Keratinocyte (primary cell): Measurements from ENCODE around the gene DIAPH2. TPM values are rescaled to one million over a fixed set of nuclear protein-coding genes. Genes with fewer than 3 reads are reported as not detected.

Experiments
- DNase-seq: peaks from one replicate; pipeline ENCODE4 v3.0.0-alpha.2; 2011; ENCODE audit warnings: low read depth, missing footprints, low spot score
- FAIRE-seq: peaks from 2 replicates; lab custom pipeline; 2011; peaks lifted over from hg19 to GRCh38; lab: Jason Lieb, UNC
- H2AFZ ChIP-seq: 2 replicates; pipeline ENCODE4 v1.6.0; 2012; ENCODE audit warnings: low read length, control low read depth, inconsistent platforms; ENCODE audit not compliant: control insufficient read depth
- H3K27ac ChIP-seq: 2 replicates; pipeline ENCODE4 v1.5.1; 2011; ENCODE audit warnings: low read length; ENCODE audit not compliant: control insufficient read depth, insufficient read depth
- H3K27me3 ChIP-seq: 3 replicates; pipeline ENCODE4 v1.6.0; 2011; ENCODE audit warnings: low read length; ENCODE audit not compliant: control insufficient read depth, insufficient read depth; ENCODE audit errors: extremely low read depth
- H3K36me3 ChIP-seq, 2 experiments: 2 replicates in 1 of 2; 3 replicates in 1 of 2; pipeline ENCODE4 v1.5.1; 2011; ENCODE audit warnings: low read length in 2 of 2, mild to moderate bottlenecking in 1 of 2; ENCODE audit not compliant: control insufficient read depth in 2 of 2, insufficient read depth in 2 of 2; ENCODE audit errors: extremely low read depth in 1 of 2
- H3K4me1 ChIP-seq: 3 replicates; pipeline ENCODE4 v1.5.1; 2011; ENCODE audit warnings: low read length; ENCODE audit not compliant: control insufficient read depth, insufficient read depth; ENCODE audit errors: extremely low read depth
- H3K4me2 ChIP-seq: 3 replicates; pipeline ENCODE4 v1.6.0; 2011; ENCODE audit warnings: low read depth, low read length; ENCODE audit not compliant: control insufficient read depth, insufficient read depth; ENCODE audit errors: extremely low read depth
- H3K4me3 ChIP-seq, 3 experiments: fragments of 200-600 bp in 1 of 3; sonication (generic) in 1 of 3; 2 replicates in 2 of 3; 3 replicates in 1 of 3; pipeline ENCODE4 v1.5.1; 2011 to 2016; ENCODE audit warnings: low read length in 3 of 3, mild to moderate bottlenecking in 3 of 3, control low read depth in 2 of 3, inconsistent platforms in 1 of 3, low read depth in 1 of 3, mixed read lengths in 1 of 3, mixed run types in 1 of 3, moderate library complexity in 1 of 3; ENCODE audit not compliant: control insufficient read depth in 2 of 3, insufficient read depth in 2 of 3; ENCODE audit errors: extremely low read depth in 1 of 3
- H3K79me2 ChIP-seq: 2 replicates; pipeline ENCODE4 v1.6.0; 2012; ENCODE audit warnings: low read length; ENCODE audit not compliant: control insufficient read depth, insufficient read depth
- H3K9ac ChIP-seq: 3 replicates; pipeline ENCODE4 v1.6.0; 2011; ENCODE audit warnings: low read length; ENCODE audit not compliant: control insufficient read depth, insufficient read depth; ENCODE audit errors: extremely low read depth
- H3K9me1 ChIP-seq: 3 replicates; pipeline ENCODE4 v1.6.0; 2011; ENCODE audit warnings: low read length; ENCODE audit not compliant: control insufficient read depth, insufficient read depth; ENCODE audit errors: extremely low read depth
- H3K9me3 ChIP-seq: 2 replicates; pipeline ENCODE4 v1.5.1; 2012; ENCODE audit warnings: low read depth, low read length; ENCODE audit not compliant: control insufficient read depth
- H4K20me1 ChIP-seq: 3 replicates; pipeline ENCODE4 v1.6.0; 2011; ENCODE audit warnings: low read length; ENCODE audit not compliant: control insufficient read depth, insufficient read depth; ENCODE audit errors: extremely low read depth
- CTCF ChIP-seq, 3 experiments: IDR thresholded peaks in 1 of 3; conservative IDR thresholded peaks in 1 of 3; optimal IDR thresholded peaks in 1 of 3; 2 replicates in 2 of 3; 3 replicates in 1 of 3; pipeline versions ENCODE3 to v1.5.1; 2011; ENCODE audit warnings: low read length in 3 of 3, mild to moderate bottlenecking in 3 of 3, moderate library complexity in 2 of 3, control low read depth in 1 of 3, inconsistent platforms in 1 of 3; ENCODE audit not compliant: insufficient read depth in 2 of 3; ENCODE audit errors: extremely low read depth in 1 of 3
- EZH2 ChIP-seq: IDR thresholded peaks from one replicate; pipeline ENCODE4 v1.6.1; 2012; ENCODE audit warnings: inconsistent platforms, mild to moderate bottlenecking, low read length, moderate library complexity
- dilution Hi-C: fragments of 300-500 bp; cut with MboI; formaldehyde crosslinking; loops from one replicate; pipeline ENCODE4 v1.7.0; 2020; ENCODE audit warnings: low sequenced_read_pairs; ENCODE audit not compliant: extremely low pct_ligation_motif_present
- polyA plus RNA-seq, 5 experiments: library from polyadenylated mRNA; depleted of rRNA in 3 of 5; stranded (reverse) in 3 of 5; stranded (forward) in 1 of 5; unstranded in 1 of 5; fragments of >200 nt; gene quantifications; 1 replicate in 1 of 5; 2 replicates in 3 of 5; 3 replicates in 1 of 5; pipeline versions ENCODE4 v1.2.1 to v1.2.3, GENCODE V29; 2011 to 2012; ENCODE audit warnings: missing spikeins in 2 of 5, low read depth in 1 of 5, low replicate concordance in 1 of 5

Gene DIAPH2
- polyA plus RNA-seq, 1 donor (not counting 4 experiments of a cell fraction or from before 2014, with no cell fraction given): 7.4 TPM

GRCh38 chrX:97320305-97320704, 635.7 kb downstream of the DIAPH2 start:
- Histone ChIP-seq H3K27ac (no peak overlapping the region), H3K9me3 (no peaks in the 10 kb centered on the region), H3K27me3 (no peaks in the 10 kb centered on the region), H3K36me3 (no peaks in the 10 kb centered on the region), H3K9me1 (no peaks in the 10 kb centered on the region), H3K9ac (no peak overlapping the region), H2AFZ (no peak overlapping the region), H3K79me2 (no peaks in the 10 kb centered on the region), H3K4me3 (no peak overlapping the region), H4K20me1 (no peaks in the 10 kb centered on the region), H3K4me2 (no peak overlapping the region), H3K4me1 (no peaks in the 10 kb centered on the region)
- no peak for TF ChIP-seq EZH2
- TF ChIP-seq CTCF (optimal IDR thresholded peaks at IDR 0.05 in 1 of 3, IDR thresholded peaks at IDR 0.05 in 1 of 3, conservative IDR thresholded peaks at IDR 0.05 in 1 of 3; ENCODE audit: extremely low read depth in 1 of 3, insufficient read depth in 2 of 3, low read length in 3 of 3): no peak
- FAIRE-seq (no peak), DNase-seq (no peak)
- dilution Hi-C loops: no loop called here

GRCh38 chrX:97322401-97322800, 637.8 kb downstream of the DIAPH2 start:
- dilution Hi-C loops: no loop called here

More at GRCh38 chrX:97322401-97322800, 637.8 kb downstream of the DIAPH2 start:
- Histone ChIP-seq H2AFZ (no peak overlapping the region), H3K27ac (no peak overlapping the region), H3K9ac (no peak overlapping the region), H3K36me3 (no peaks in the 10 kb centered on the region), H3K4me3 (no peak overlapping the region), H3K79me2 (no peaks in the 10 kb centered on the region), H3K9me1 (no peaks in the 10 kb centered on the region), H3K4me2 (no peak overlapping the region), H3K27me3 (no peaks in the 10 kb centered on the region), H4K20me1 (no peaks in the 10 kb centered on the region), H3K9me3 (no peaks in the 10 kb centered on the region), H3K4me1 (no peaks in the 10 kb centered on the region)
- no peak for FAIRE-seq
- TF ChIP-seq EZH2: no peak
- no peak for TF ChIP-seq CTCF (optimal IDR thresholded peaks at IDR 0.05 in 1 of 3, IDR thresholded peaks at IDR 0.05 in 1 of 3, conservative IDR thresholded peaks at IDR 0.05 in 1 of 3; ENCODE audit: extremely low read depth in 1 of 3, insufficient read depth in 2 of 3, low read length in 3 of 3)
- no peak for DNase-seq
